GM12878 (cell line): ENCODE measurements around the gene NDUFAF5. TPM values are rescaled to one million over a fixed set of nuclear protein-coding genes. Genes with fewer than 3 reads are reported as not detected.

ENCODE experiments used
- ATF2 ChIP-seq: IDR thresholded peaks from 2 replicates; pipeline ENCODE4 v1.6.1; 2012; ENCODE audit warnings: low read length, inconsistent platforms
- BHLHE40 ChIP-seq, 2 experiments: fragments of 450-650 bp in 1 of 2; IDR thresholded peaks; 2 replicates each; pipeline ENCODE4 v1.6.1; 2011 to 2017; ENCODE audit warnings: low read depth in 2 of 2, borderline replicate concordance in 1 of 2, improper control_type of control experiment in 1 of 2, low read length in 1 of 2, mild to moderate bottlenecking in 1 of 2
- CREM ChIP-seq: IDR thresholded peaks from 2 replicates; pipeline ENCODE4 v1.6.1; 2014; ENCODE audit warnings: antibody characterized with exemption, low read depth
- ELK1 ChIP-seq: IDR thresholded peaks from 2 replicates; pipeline ENCODE4 v1.6.1; 2012; ENCODE audit warnings: low read depth, low read length, improper control_type of control experiment
- HDAC6 ChIP-seq: fragments of 200-600 bp; sonication (generic); IDR thresholded peaks from one replicate; pipeline ENCODE4 v1.8.0; 2017; ENCODE audit warnings: antibody characterized with exemption; ENCODE audit not compliant: unreplicated experiment
- IKZF1 ChIP-seq: fragments of 450-650 bp; conservative IDR thresholded peaks from 2 replicates; pipeline ENCODE4 v1.6.1; 2017; ENCODE audit warnings: antibody characterized with exemption, mild to moderate bottlenecking
- IKZF2 ChIP-seq, 2 experiments: fragments of 450-650 bp; IDR thresholded peaks; 2 replicates each; pipeline ENCODE4 v1.6.1; 2017; ENCODE audit warnings: mild to moderate bottlenecking in 2 of 2, moderate library complexity in 2 of 2
- NFXL1 ChIP-seq: fragments of 450-650 bp; IDR thresholded peaks from 2 replicates; pipeline ENCODE4 v1.6.1; 2017; ENCODE audit warnings: antibody characterized with exemption, mild to moderate bottlenecking, borderline replicate concordance
- NRF1 ChIP-seq: conservative IDR thresholded peaks from 2 replicates; pipeline ENCODE4 v1.6.1; 2011; ENCODE audit warnings: mild to moderate bottlenecking, low read depth, low read length, improper control_type of control experiment
- POLR2A ChIP-seq: IDR thresholded peaks from 2 replicates; pipeline ENCODE4 v1.6.1; 2011; ENCODE audit warnings: low read depth, mild to moderate bottlenecking, low read length
- PRDM15 ChIP-seq: fragments of 450-650 bp; formaldehyde crosslinking; IDR thresholded peaks from 2 replicates; pipeline ENCODE4 v1.4.0; 2020; ENCODE audit warnings: mild to moderate bottlenecking, moderate library complexity
- RELA ChIP-seq: fragments of 450-650 bp; IDR thresholded peaks from 2 replicates; pipeline ENCODE4 v1.8.0; 2014; ENCODE audit warnings: borderline replicate concordance; ENCODE audit not compliant: partially characterized antibody
- SPI1 ChIP-seq: IDR thresholded peaks from 2 replicates; pipeline ENCODE4 v1.6.1; 2011; ENCODE audit warnings: low read depth, mild to moderate bottlenecking, low read length, moderate library complexity, borderline replicate concordance; ENCODE audit not compliant: insufficient read depth
- ZSCAN29 ChIP-seq: fragments of 450-650 bp; IDR thresholded peaks from 2 replicates; pipeline ENCODE4 v1.6.1; 2017; ENCODE audit warnings: mild to moderate bottlenecking, moderate library complexity
- polyA plus RNA-seq, 11 experiments: library from polyadenylated mRNA; depleted of rRNA in 4 of 11; unstranded in 6 of 11; stranded (reverse) in 5 of 11; fragments of >200 nt; fragmentation: Nextera tagmentation in 4 of 11; fragmentation: Illumina TruSeq in 1 of 11; extraction: Ambion mirVana in 4 of 11; extraction: Trizol in 1 of 11; gene quantifications; 1 replicate in 1 of 11; 2 replicates in 10 of 11; pipeline versions ENCODE4 v1.2.1 to v1.2.3, GENCODE V29; 2011 to 2016; ENCODE audit warnings: inconsistent platforms in 2 of 11, missing spikeins in 2 of 11, low read depth in 1 of 11
- total RNA-seq, 4 experiments: library from RNA; depleted of rRNA in 3 of 4; stranded (reverse); fragments of >200 nt in 3 of 4; fragmentation: Illumina TruSeq in 1 of 4; extraction: Trizol in 1 of 4; gene quantifications; 2 replicates each; pipeline versions ENCODE4 v1.2.1 to v1.2.3, GENCODE V29; 2013 to 2021
- TF ChIP-seq, protein P1 (sequence below): fragments of 450-650 bp; IDR thresholded peaks from 2 replicates; pipeline ENCODE4 v1.6.1; 2016; ENCODE audit warnings: mild to moderate bottlenecking, moderate library complexity, borderline replicate concordance
- TF ChIP-seq, protein P2 (sequence below), 3 experiments: IDR thresholded peaks in 2 of 3; conservative IDR thresholded peaks in 1 of 3; 2 replicates each; pipeline ENCODE4 v1.5.1; 2011; ENCODE audit warnings: low read depth in 3 of 3, low read length in 3 of 3, mild to moderate bottlenecking in 3 of 3, control low read depth in 2 of 3, moderate library complexity in 2 of 3, inconsistent platforms in 1 of 3, mixed read lengths in 1 of 3; ENCODE audit not compliant: control insufficient read depth in 2 of 3, insufficient read depth in 1 of 3; ENCODE audit errors: extremely low read depth in 1 of 3

The NDUFAF5 gene
- total and polyA plus RNA-seq, 10 of the 15 experiments (the other 5 are each of a cell fraction or from before 2014, with no cell fraction given): 15.6 to 36.9 (median 28.0) TPM

DNA sequence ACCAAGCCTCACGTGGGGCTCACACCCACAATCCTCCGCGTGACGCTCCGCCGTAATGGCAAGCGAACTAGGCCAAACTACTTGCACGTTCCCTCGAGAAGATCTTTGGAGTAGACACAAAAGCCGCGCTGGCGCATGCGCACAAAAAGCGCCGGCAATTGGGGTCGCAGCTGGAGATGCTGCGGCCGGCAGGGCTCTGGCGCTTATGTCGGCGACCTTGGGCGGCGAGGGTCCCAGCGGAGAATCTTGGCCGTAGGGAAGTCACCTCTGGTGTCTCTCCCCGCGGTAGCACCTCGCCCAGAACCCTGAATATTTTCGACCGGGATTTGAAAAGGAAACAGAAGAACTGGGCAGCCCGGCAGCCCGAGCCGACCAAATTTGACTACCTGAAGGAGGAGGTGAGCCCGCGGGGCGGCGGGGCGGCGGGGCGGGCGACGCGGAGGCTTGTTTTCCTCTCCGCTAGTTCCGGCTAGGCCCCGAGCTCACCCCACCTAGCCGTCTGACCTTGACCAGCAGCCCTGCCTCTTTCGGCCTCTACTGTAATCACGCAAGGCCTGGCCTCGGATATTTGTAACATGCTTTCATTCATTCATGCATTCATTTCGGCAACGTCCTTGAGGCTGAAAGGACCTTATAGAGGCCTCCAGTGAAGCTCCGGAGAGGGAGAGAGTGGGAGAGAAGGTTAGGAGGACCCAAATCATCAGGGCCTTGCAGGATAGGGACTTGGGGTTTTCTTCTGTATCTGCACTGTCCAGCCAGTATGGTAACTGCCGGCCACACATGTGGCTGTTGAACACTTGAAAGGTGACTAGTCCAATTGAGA, at the start of gene NDUFAF5, which contains the start of gene ESF1 (continued):
- TF ChIP-seq, protein P1, sequence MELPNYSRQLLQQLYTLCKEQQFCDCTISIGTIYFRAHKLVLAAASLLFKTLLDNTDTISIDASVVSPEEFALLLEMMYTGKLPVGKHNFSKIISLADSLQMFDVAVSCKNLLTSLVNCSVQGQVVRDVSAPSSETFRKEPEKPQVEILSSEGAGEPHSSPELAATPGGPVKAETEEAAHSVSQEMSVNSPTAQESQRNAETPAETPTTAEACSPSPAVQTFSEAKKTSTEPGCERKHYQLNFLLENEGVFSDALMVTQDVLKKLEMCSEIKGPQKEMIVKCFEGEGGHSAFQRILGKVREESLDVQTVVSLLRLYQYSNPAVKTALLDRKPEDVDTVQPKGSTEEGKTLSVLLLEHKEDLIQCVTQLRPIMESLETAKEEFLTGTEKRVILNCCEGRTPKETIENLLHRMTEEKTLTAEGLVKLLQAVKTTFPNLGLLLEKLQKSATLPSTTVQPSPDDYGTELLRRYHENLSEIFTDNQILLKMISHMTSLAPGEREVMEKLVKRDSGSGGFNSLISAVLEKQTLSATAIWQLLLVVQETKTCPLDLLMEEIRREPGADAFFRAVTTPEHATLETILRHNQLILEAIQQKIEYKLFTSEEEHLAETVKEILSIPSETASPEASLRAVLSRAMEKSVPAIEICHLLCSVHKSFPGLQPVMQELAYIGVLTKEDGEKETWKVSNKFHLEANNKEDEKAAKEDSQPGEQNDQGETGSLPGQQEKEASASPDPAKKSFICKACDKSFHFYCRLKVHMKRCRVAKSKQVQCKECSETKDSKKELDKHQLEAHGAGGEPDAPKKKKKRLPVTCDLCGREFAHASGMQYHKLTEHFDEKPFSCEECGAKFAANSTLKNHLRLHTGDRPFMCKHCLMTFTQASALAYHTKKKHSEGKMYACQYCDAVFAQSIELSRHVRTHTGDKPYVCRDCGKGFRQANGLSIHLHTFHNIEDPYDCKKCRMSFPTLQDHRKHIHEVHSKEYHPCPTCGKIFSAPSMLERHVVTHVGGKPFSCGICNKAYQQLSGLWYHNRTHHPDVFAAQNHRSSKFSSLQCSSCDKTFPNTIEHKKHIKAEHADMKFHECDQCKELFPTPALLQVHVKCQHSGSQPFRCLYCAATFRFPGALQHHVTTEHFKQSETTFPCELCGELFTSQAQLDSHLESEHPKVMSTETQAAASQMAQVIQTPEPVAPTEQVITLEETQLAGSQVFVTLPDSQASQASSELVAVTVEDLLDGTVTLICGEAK: no peak
- peak; percentile 40 for TF ChIP-seq POLR2A
- TF ChIP-seq HDAC6: no peak
- no peak for TF ChIP-seq ATF2
- peak; percentile 95 for TF ChIP-seq BHLHE40 (IDR thresholded peaks at IDR 0.05; ENCODE audit: borderline replicate concordance in 1 of 2, low read depth in 2 of 2, low read length in 1 of 2)
- no peak for TF ChIP-seq ZSCAN29
- TF ChIP-seq NFXL1: no peak
- TF ChIP-seq PRDM15 (CRISPR knock-in tag): no peak
- TF ChIP-seq IKZF2 (IDR thresholded peaks at IDR 0.05): peak in 1 of 2 experiments; percentile 55; a peak in 2 of 4 replicates
- TF ChIP-seq, protein P2, sequence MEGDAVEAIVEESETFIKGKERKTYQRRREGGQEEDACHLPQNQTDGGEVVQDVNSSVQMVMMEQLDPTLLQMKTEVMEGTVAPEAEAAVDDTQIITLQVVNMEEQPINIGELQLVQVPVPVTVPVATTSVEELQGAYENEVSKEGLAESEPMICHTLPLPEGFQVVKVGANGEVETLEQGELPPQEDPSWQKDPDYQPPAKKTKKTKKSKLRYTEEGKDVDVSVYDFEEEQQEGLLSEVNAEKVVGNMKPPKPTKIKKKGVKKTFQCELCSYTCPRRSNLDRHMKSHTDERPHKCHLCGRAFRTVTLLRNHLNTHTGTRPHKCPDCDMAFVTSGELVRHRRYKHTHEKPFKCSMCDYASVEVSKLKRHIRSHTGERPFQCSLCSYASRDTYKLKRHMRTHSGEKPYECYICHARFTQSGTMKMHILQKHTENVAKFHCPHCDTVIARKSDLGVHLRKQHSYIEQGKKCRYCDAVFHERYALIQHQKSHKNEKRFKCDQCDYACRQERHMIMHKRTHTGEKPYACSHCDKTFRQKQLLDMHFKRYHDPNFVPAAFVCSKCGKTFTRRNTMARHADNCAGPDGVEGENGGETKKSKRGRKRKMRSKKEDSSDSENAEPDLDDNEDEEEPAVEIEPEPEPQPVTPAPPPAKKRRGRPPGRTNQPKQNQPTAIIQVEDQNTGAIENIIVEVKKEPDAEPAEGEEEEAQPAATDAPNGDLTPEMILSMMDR (IDR thresholded peaks at IDR 0.05 in 2 of 3, conservative IDR thresholded peaks at IDR 0.05 in 1 of 3; ENCODE audit: control insufficient read depth in 2 of 3, extremely low read depth in 1 of 3, insufficient read depth in 1 of 3, low read depth in 3 of 3, low read length in 3 of 3): no peak
- no peak for TF ChIP-seq SPI1
- peak; percentile 35; the same call in 1 of the 2 replicates for TF ChIP-seq ELK1
- TF ChIP-seq RELA: peak; percentile 84
- peak; percentile 60 for TF ChIP-seq NRF1
- TF ChIP-seq CREM: peak; percentile 95
- peak; percentile 83 for TF ChIP-seq IKZF1
